ENCODE measurements around the gene PPFIA2. TPM values are rescaled to one million over a fixed set of nuclear protein-coding genes. Genes with fewer than 3 reads are reported as not detected.

Gene PPFIA2
- total RNA-seq, 1 donor from 2014 or later: 1.1 TPM

DNA sequence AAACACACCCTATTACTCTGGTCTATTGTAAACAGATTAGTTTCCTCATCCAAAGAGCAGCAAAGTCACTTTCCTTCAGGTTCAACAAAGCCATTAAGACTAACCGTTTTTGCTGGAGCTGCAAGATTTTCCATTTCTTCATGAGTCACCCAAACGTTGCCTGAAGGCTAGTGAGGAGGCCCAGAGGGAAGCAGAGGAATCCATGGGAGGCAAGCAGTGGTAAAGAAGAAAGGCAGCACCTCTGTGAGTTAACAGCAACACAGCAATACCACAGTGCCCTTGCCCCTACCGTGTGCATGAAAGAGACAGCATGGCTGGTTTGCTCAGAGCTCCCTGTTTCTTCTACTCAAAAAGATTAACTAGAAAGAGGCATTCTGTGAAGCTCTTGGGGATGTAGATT is 475.0 kb downstream of the PPFIA2 start:
- Mint-ChIP-seq H3K4me1 (no peaks in the 10 kb centered on the region), H3K36me3 (no peaks in the 10 kb centered on the region), H3K4me3 (no peak overlapping the region), H3K27ac (no peak overlapping the region), H3K27me3 (ENCODE audit: low read depth) (peaks cover 30% of the 10 kb centered on the region), H3K9me3 (no peaks in the 10 kb centered on the region)
- TF ChIP-seq CTCF (IDR thresholded peaks at IDR 0.05; ENCODE audit: unreplicated experiment): no peak
- DNase-seq (ENCODE audit: low spot score in 2 of 2, unreplicated experiment in 2 of 2): no peak

DNA sequence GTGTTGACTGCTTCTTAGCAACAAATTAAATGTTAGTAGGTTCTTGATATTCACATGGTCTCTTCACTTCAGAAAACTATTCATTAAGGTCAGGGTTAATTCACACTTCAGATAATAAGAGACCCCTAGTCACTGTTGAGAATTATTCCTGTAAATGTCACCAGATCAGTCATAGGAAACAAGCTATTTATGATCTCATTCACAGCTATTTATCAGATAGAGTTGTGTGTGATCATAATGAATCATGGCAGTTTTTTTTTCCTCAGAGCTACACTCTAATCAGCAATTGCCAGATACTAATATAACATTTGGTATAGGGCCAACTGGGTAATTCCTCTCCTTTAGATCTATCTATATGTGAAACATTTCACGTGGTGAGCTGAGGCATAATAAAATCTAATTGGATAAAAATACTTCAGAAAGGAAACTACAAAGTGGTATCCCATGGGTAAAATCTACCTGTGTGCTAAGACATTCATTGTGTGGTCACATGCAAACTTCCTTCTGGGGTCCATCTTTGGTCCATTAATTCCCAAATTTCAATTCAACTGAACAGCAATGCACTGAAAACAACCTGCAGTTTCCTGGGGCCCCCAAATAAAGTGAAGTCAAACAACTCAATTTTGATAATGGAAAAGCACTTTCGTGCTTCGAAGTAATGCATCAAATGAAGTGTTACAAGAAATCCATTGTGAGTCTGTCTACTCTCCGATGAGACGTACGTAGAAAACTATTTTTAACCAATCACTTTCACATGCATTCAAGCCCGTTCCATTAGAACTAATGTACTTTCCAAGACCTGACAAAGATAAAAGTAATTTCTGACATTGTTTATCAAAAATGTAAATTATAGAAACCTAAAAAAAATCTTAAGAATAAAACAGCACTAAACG is 484.3 kb downstream of the PPFIA2 start:
- Mint-ChIP-seq H3K27me3 (ENCODE audit: low read depth) (peaks cover 12% of the 10 kb centered on the region), H3K27ac (no peak overlapping the region), H3K4me1 (peaks cover 16% of the 10 kb centered on the region), H3K9me3 (no peaks in the 10 kb centered on the region), H3K36me3 (no peaks in the 10 kb centered on the region), H3K4me3 (no peak overlapping the region)
- no peak for TF ChIP-seq CTCF (IDR thresholded peaks at IDR 0.05; ENCODE audit: unreplicated experiment)
- DNase-seq (ENCODE audit: low spot score in 2 of 2, unreplicated experiment in 2 of 2): no peak

GRCh38 chr12:81270385-81270784 is 488.8 kb downstream of the PPFIA2 start:
- Mint-ChIP-seq H3K36me3 (no peaks in the 10 kb centered on the region), H3K4me3 (no peak overlapping the region), H3K27ac (no peak overlapping the region), H3K9me3 (no peaks in the 10 kb centered on the region), H3K27me3 (ENCODE audit: low read depth) (peaks cover 4% of the 10 kb centered on the region), H3K4me1 (peaks cover 16% of the 10 kb centered on the region)
- no peak for TF ChIP-seq CTCF (IDR thresholded peaks at IDR 0.05; ENCODE audit: unreplicated experiment)
- no peak for DNase-seq (ENCODE audit: low spot score in 2 of 2, unreplicated experiment in 2 of 2)

GRCh38 chr12:81263072-81263471 is 496.1 kb downstream of the PPFIA2 start:
- no peaks in the 10 kb centered on the region for H3K36me3 Mint-ChIP-seq
- H3K4me3 Mint-ChIP-seq: no peak overlapping the region
- no peak for TF ChIP-seq CTCF (IDR thresholded peaks at IDR 0.05; ENCODE audit: unreplicated experiment)
- DNase-seq (ENCODE audit: low spot score in 2 of 2, unreplicated experiment in 2 of 2): no peak
- peaks cover 2% of the 10 kb centered on the region for H3K4me1 Mint-ChIP-seq
- H3K9me3 Mint-ChIP-seq: no peaks in the 10 kb centered on the region
- H3K27me3 Mint-ChIP-seq (ENCODE audit: low read depth): no peaks in the 10 kb centered on the region
- H3K27ac Mint-ChIP-seq: no peak overlapping the region

- H3K9me3 Mint-ChIP-seq: no peaks in the 10 kb centered on the region
- peaks cover 4% of the 10 kb centered on the region for H3K4me1 Mint-ChIP-seq
- no peak for TF ChIP-seq CTCF (IDR thresholded peaks at IDR 0.05; ENCODE audit: unreplicated experiment)
- no peak for DNase-seq (ENCODE audit: low spot score in 2 of 2, unreplicated experiment in 2 of 2)
- no peaks in the 10 kb centered on the region for H3K36me3 Mint-ChIP-seq
- no peak overlapping the region for H3K4me3 Mint-ChIP-seq
- no peak overlapping the region for H3K27ac Mint-ChIP-seq
- H3K27me3 Mint-ChIP-seq (ENCODE audit: low read depth): no peaks in the 10 kb centered on the region
These were observed 497.5 kb downstream of the PPFIA2 start for GRCh38 chr12:81261508-81262207.

All from mesothelial cell of epicardium (in vitro differentiated cells).